Myometrial cell (primary cell): ENCODE measurements around the gene LAMP1. TPM values are rescaled to one million over a fixed set of nuclear protein-coding genes. Genes with fewer than 3 reads are reported as not detected.

Experiments used
- total RNA-seq: library from RNA; depleted of rRNA; stranded (reverse); fragments of >200 nt; gene quantifications from 2 replicates; pipeline ENCODE4 v1.2.3, GENCODE V29; 2015

LAMP1 gene, protein sequence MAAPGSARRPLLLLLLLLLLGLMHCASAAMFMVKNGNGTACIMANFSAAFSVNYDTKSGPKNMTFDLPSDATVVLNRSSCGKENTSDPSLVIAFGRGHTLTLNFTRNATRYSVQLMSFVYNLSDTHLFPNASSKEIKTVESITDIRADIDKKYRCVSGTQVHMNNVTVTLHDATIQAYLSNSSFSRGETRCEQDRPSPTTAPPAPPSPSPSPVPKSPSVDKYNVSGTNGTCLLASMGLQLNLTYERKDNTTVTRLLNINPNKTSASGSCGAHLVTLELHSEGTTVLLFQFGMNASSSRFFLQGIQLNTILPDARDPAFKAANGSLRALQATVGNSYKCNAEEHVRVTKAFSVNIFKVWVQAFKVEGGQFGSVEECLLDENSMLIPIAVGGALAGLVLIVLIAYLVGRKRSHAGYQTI
- 170 and 182 TPM in 2 replicates for total RNA-seq

DNA sequence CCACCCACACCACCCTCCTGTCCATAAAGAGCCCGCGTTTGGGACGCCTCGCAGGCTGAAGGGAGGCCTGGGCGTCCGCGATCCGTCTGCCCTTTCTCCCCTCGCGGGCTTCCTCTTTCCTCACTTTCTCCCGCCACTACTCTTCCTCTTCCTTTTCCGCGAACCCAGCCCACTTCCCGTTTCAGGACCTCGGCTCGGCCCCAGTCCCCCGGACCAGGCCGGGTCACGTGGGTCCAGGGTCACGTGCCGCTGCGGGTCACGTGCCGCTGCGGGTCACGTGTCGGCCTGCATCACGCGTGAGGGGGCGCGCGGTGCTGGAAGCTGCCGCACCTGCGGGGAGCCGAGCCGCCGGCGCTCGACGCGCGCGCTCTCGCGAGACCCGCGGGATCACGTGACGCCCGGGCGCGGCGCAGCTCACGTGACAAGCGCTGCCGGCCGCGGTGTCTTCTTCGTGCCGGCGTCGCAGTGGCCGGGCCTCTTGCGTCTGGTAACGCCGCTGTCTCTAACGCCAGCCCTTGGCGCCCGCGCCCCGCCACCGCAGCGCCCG, at the start of gene LAMP1:
Gene LAMP1, plus strand, starts transcription at position 417 of the 547 bp plus-strand sequence. CDS start 196 bp downstream, outside the sequence.

Other genes starting within 250 kb of the LAMP1 start
- gene F7, start 191.4 kb upstream of the LAMP1 start, total RNA-seq: not detected in 2 replicates
- 13.0 and 16.0 TPM in 2 replicates for gene F10, start 174.4 kb upstream of the LAMP1 start, total RNA-seq
- not detected in 2 replicates for gene PROZ, start 138.6 kb upstream of the LAMP1 start, total RNA-seq
- 91.1 and 95.4 TPM in 2 replicates for gene PCID2, start 88.6 kb upstream of the LAMP1 start, total RNA-seq
- gene CUL4A, start 87.6 kb upstream of the LAMP1 start, total RNA-seq: 101 and 108 TPM in 2 replicates
- gene GRTP1, start 66.9 kb downstream of the LAMP1 start, total RNA-seq: 0.29 and 2.5 TPM in 2 replicates
- 0.86 and 0.89 TPM in 2 replicates for gene ADPRHL1, start 156.2 kb downstream of the LAMP1 start, total RNA-seq
- 6.9 and 14.2 TPM in 2 replicates for gene DCUN1D2, start 193.5 kb downstream of the LAMP1 start, total RNA-seq